Posterior cingulate gyrus (tissue), 11 donors: Measurements from ENCODE around the gene ADAM10.
"Not testable (repeated sequence)": the region's sequence is repeated elsewhere in the genome, so short reads cannot be mapped to it uniquely, and the experiment has no call there.

Experiments used
- DNase-seq, 10 donors: peaks; one replicate each; pipeline versions ENCODE4 v3.0.0 to v3.0.0-alpha.2; 2020 to 2021; ENCODE audit warnings: mixed read lengths in 3 of 10
- intact Hi-C: fragments of 100-400 bp; cut with DNase I; formaldehyde crosslinking; loops from one replicate; pipeline ENCODE4 v1.15.1; 2023

The ADAM10 gene

GRCh38 chr15:58749532-58750337 is at the start of gene ADAM10:
TSS of gene ADAM10 (minus strand) at chr15:58749707. CDS start at chr15:58749534, 173 bp downstream.
- intact Hi-C loops = loop anchor here (1.0 to 5.0 kb wide), 2 partner anchors 22 to 72 kb away; partner anchors contain the start of gene MINDY2
- peak; percentile 98 to 100 (median 99) for DNase-seq

GRCh38 chr15:58797505-58797904 is 48.0 kb upstream of the ADAM10 start:
- intact Hi-C loops = no loop called here
- no peak for DNase-seq

GRCh38 chr15:58795825-58796224 is 46.3 kb upstream of the ADAM10 start:
- no peak for DNase-seq
- intact Hi-C loops = no loop called here

- intact Hi-C loops = no loop called here
- DNase-seq = no peak
Observed at GRCh38 chr15:58793862-58794261, 44.4 kb upstream of the ADAM10 start.

GRCh38 chr15:58788056-58788710 is 38.7 kb upstream of the ADAM10 start:
- intact Hi-C loops = no loop called here
- DNase-seq = no peak

GRCh38 chr15:58785355-58785754 is 35.8 kb upstream of the ADAM10 start:
- DNase-seq = no peak
- intact Hi-C loops = no loop called here

GRCh38 chr15:58779554-58779953 is 30.0 kb upstream of the ADAM10 start:
- intact Hi-C loops = no loop called here
- DNase-seq = no peak

GRCh38 chr15:58777107-58777506 is 27.6 kb upstream of the ADAM10 start:
- no peak for DNase-seq
- intact Hi-C loops = no loop called here

- intact Hi-C loops = no loop called here
Observed at GRCh38 chr15:58775402-58775801, 25.9 kb upstream of the ADAM10 start.

GRCh38 chr15:58773024-58773423 is 23.5 kb upstream of the ADAM10 start:
- intact Hi-C loops = no loop called here

More at GRCh38 chr15:58775402-58775801, 25.9 kb upstream of the ADAM10 start:
- no peak for DNase-seq

GRCh38 chr15:58771621-58772250 is 22.2 kb upstream of the ADAM10 start:
- intact Hi-C loops = loop anchor here (1.0 kb wide), 1 partner anchor 22 kb away; the partner anchor contains the start of gene ADAM10

More at GRCh38 chr15:58773024-58773423, 23.5 kb upstream of the ADAM10 start:
- DNase-seq = peak in 1 of 10 donors; percentile 45

GRCh38 chr15:58770857-58771620 is 21.5 kb upstream of the ADAM10 start, which contains the start of gene MINDY2:
TSS of gene MINDY2 (plus strand) at chr15:58771302. CDS start at chr15:58771396, 94 bp downstream.
- intact Hi-C loops = loop anchor here (1.0 kb wide), 1 partner anchor 22 kb away; the partner anchor contains the start of gene ADAM10
- peak; percentile 95 to 100 (median 98) for DNase-seq

More at GRCh38 chr15:58771621-58772250, 22.2 kb upstream of the ADAM10 start:
- DNase-seq = peak in 9 of 10 donors; percentile 31 to 90 (median 44)

- intact Hi-C loops = no loop called here
- peak in 1 of 10 donors; percentile 13 for DNase-seq
Observed at GRCh38 chr15:58770519-58770856, 21.0 kb upstream of the ADAM10 start.

- DNase-seq, intact Hi-C loops: not testable (repeated sequence)
Observed at GRCh38 chr15:58768601-58769004, 19.1 kb upstream of the ADAM10 start.

GRCh38 chr15:58766290-58766689 is 16.8 kb upstream of the ADAM10 start:
- no peak for DNase-seq
- intact Hi-C loops = no loop called here

GRCh38 chr15:58764468-58764867 is 15.0 kb upstream of the ADAM10 start:
- intact Hi-C loops = no loop called here
- no peak for DNase-seq

- DNase-seq = no peak
- intact Hi-C loops = no loop called here
Observed at GRCh38 chr15:58762731-58763130, 13.2 kb upstream of the ADAM10 start.

- no peak for DNase-seq
- intact Hi-C loops = no loop called here
Observed at GRCh38 chr15:58762285-58762684, 12.8 kb upstream of the ADAM10 start.

GRCh38 chr15:58761010-58761388 is 11.5 kb upstream of the ADAM10 start:
- intact Hi-C loops = no loop called here
- no peak for DNase-seq

- intact Hi-C loops = no loop called here
- no peak for DNase-seq
Observed at GRCh38 chr15:58760385-58761009, 11.0 kb upstream of the ADAM10 start.
